Tibial artery (tissue), 4 donors: ENCODE data around the gene A1BG.
"Not testable (repeated sequence)": the region's sequence is repeated elsewhere in the genome, so short reads cannot be mapped to it uniquely, and the experiment has no call there.

Source experiments
- DNase-seq, 2 donors: peaks; one replicate each; pipeline ENCODE4 v3.0.0-alpha.2; 2019
- H3K27ac ChIP-seq, 2 donors: fragments of 200-600 bp; sonication (generic) in 1 of 2; 1 replicate in 1 of 2; 2 replicates in 1 of 2; pipeline ENCODE4 v1.5.1; 2018 to 2019; ENCODE audit warnings: mild to moderate bottlenecking in 1 of 2
- H3K27me3 ChIP-seq, 2 donors: fragments of 200-600 bp; sonication (generic) in 1 of 2; one replicate each; pipeline versions ENCODE4 v1.5.1 to v1.6.0; 2016 to 2019
- H3K36me3 ChIP-seq, 3 donors: fragments of 200-600 bp; sonication (generic) in 2 of 3; one replicate each; pipeline ENCODE4 v1.5.1; 2016 to 2019; ENCODE audit warnings: mild to moderate bottlenecking in 2 of 3
- H3K4me1 ChIP-seq, 4 donors: fragments of 200-600 bp; sonication (generic) in 2 of 4; 1 replicate in 3 of 4; 2 replicates in 1 of 4; pipeline ENCODE4 v1.5.1; 2016 to 2019
- H3K4me3 ChIP-seq, 2 donors: fragments of 200-600 bp; sonication (generic) in 1 of 2; 1 replicate in 1 of 2; 2 replicates in 1 of 2; pipeline ENCODE4 v1.5.1; 2018 to 2019; ENCODE audit warnings: mild to moderate bottlenecking in 2 of 2
- H3K9me3 ChIP-seq, 3 donors: fragments of 200-600 bp; sonication (generic) in 1 of 3; one replicate each; pipeline ENCODE4 v1.5.1; 2016 to 2019
- intact Hi-C: fragments of 100-400 bp; cut with DNase I; formaldehyde crosslinking; loops from one replicate; pipeline ENCODE4 v1.15.0; 2023; ENCODE audit warnings: low total_unique reads
- TF ChIP-seq, protein P1 (sequence below), 2 experiments: fragments of 200-600 bp in 1 of 2; fragments of 450-650 bp in 1 of 2; IDR thresholded peaks; one replicate each; pipeline ENCODE4 v1.5.1; 2017 to 2019; ENCODE audit warnings: antibody characterized with exemption in 2 of 2, mild to moderate bottlenecking in 1 of 2, moderate library complexity in 1 of 2

The A1BG gene

GRCh38 chr19:58382997-58383603 is 29.8 kb upstream of the A1BG start:
- Histone ChIP-seq H3K27me3 (no peaks in the 10 kb centered on the region), H3K4me1 (peaks cover 6 to 46% (median 41%) of the 10 kb centered on the region in 4 donors)
- no peak for DNase-seq

DNA sequence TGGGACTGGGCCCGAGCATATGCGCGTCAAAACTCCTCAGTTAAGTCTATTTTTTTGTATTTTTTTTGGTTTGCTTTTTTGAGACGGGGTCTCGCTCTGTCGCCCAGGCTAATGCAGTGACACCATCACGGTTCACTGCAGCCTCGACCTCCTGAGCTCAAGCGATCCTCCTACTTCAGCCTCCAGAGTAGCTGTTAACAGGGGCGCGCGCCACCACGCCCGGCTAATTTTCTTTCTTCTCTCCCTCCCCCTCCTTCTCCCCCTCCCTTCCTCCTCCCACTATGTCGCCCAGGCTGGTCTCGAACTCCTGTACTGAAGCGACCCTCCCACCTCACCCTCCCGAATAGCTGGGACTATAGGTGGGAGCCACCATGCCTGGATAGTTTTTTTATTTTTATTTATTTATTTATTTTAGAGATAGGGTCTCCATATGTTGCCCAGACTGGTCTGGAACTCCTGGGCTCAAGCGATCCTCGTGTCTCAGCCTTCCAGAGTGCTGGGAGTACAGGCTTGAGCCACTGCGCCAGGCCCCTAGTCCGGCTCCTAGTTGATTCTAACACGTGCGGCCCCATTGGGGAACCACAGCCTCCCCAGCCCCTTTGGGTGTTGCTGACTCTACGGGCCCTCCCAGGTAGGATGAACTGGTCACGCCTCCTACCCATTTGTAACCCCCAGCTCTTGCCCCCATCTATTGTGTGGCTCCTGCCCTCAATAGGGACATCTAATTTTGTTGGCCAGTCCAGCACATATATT is 28.3 kb upstream of the A1BG start:
- Histone ChIP-seq H3K4me1 (peaks cover 6 to 39% (median 34%) of the 10 kb centered on the region in 4 donors), H3K9me3 (no peaks in the 10 kb centered on the region), H3K36me3 (no peaks in the 10 kb centered on the region), H3K27ac (peak overlapping the region; percentile 87 to 95), H3K27me3 (no peaks in the 10 kb centered on the region), H3K4me3 (peak overlapping the region; percentile 66 to 90)
- DNase-seq = no peak
- intact Hi-C loops = loop anchor here (2.0 kb wide), 1 partner anchor 19 kb away; the partner anchor contains the start of gene ZNF497
- TF ChIP-seq, protein P1, sequence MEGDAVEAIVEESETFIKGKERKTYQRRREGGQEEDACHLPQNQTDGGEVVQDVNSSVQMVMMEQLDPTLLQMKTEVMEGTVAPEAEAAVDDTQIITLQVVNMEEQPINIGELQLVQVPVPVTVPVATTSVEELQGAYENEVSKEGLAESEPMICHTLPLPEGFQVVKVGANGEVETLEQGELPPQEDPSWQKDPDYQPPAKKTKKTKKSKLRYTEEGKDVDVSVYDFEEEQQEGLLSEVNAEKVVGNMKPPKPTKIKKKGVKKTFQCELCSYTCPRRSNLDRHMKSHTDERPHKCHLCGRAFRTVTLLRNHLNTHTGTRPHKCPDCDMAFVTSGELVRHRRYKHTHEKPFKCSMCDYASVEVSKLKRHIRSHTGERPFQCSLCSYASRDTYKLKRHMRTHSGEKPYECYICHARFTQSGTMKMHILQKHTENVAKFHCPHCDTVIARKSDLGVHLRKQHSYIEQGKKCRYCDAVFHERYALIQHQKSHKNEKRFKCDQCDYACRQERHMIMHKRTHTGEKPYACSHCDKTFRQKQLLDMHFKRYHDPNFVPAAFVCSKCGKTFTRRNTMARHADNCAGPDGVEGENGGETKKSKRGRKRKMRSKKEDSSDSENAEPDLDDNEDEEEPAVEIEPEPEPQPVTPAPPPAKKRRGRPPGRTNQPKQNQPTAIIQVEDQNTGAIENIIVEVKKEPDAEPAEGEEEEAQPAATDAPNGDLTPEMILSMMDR (IDR thresholded peaks at IDR 0.05) = no peak

More at GRCh38 chr19:58382997-58383603, 29.8 kb upstream of the A1BG start:
- intact Hi-C loops = no loop called here
- no peak overlapping the region for H3K4me3 ChIP-seq
- no peaks in the 10 kb centered on the region for H3K9me3 ChIP-seq
- no peak overlapping the region for H3K27ac ChIP-seq
- TF ChIP-seq, protein P1 (IDR thresholded peaks at IDR 0.05) = no peak
- peaks cover 0 to 2% (median 0%) of the 10 kb centered on the region in 3 donors for H3K36me3 ChIP-seq

DNA sequence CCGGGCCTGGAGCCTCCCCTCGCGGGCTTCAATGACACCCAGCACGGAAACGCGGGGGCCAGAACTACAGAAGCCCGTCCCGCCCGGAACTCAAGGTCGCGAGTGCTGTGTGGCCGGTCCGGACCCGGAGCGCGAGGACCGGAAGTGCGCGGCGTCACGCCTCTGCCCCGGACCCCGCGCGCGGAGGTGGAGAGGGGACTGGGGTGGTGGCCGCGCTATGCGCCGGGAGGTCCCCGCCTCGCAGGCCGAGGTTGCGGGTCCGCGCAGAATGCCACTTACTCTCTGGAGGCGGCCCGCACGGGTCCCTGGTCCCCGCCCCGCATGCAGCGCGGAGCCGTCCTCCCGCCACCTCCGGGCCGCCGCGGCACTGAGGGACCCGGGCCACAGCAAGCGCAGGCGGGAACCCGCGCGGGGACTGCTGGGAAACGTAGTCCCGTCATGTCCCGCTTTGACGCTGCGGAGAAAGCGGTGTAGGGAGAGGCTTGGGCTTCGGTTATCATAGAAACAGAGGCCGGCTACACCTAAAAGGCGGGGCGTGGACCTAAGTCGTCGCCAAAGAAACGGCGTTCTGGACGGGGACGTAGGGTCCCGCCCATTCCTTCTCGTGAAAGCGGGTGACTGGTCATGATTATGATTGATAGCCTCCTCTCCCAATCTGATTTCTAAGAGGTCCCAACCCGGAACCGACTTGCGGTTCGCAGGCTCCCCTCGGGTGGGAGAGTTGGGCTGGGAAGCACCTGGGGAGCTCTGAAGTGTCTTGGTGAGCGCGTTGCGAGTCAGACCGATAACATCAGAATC is 27.6 kb upstream of the A1BG start, which contains the start of gene ZNF837:
Gene ZNF837, minus strand, starts transcription at position 369 of the 798 bp plus-strand sequence. CDS start 11,698 bp downstream, outside the sequence.
- DNase-seq = peak; percentile 98 to 100
- Histone ChIP-seq H3K4me1 (peaks cover 6 to 33% (median 29%) of the 10 kb centered on the region in 4 donors), H3K27me3 (no peaks in the 10 kb centered on the region), H3K4me3 (peak within 1 kb of the TSS; percentile 66 to 90), H3K36me3 (no peaks in the 10 kb centered on the region), H3K27ac (peak within 1 kb of the TSS; percentile 87 to 95), H3K9me3 (no peaks in the 10 kb centered on the region)
- TF ChIP-seq, protein P1 (IDR thresholded peaks at IDR 0.05) = peak in 1 of 2 experiments; percentile 30
- intact Hi-C loops = loop anchor here (2.0 kb wide), 1 partner anchor 18 kb away; the partner anchor contains the start of gene ZNF497

- Histone ChIP-seq H3K4me1 (peaks cover 6 to 26% (median 22%) of the 10 kb centered on the region in 4 donors), H3K36me3 (no peaks in the 10 kb centered on the region), H3K27ac (peak overlapping the region; percentile 87 to 95), H3K27me3 (no peaks in the 10 kb centered on the region), H3K4me3 (peak overlapping the region; percentile 66 to 90), H3K9me3 (no peaks in the 10 kb centered on the region)
- intact Hi-C loops = loop anchor here (2.0 kb wide), 1 partner anchor 17 kb away; the partner anchor contains the start of gene ZNF497
- no peak for DNase-seq
- TF ChIP-seq, protein P1 (IDR thresholded peaks at IDR 0.05) = no peak
Measured at GRCh38 chr19:58380037-58380661, 26.9 kb upstream of the A1BG start.

GRCh38 chr19:58379246-58379645 is 26.0 kb upstream of the A1BG start:
- TF ChIP-seq, protein P1 (IDR thresholded peaks at IDR 0.05) = no peak
- H3K9me3 ChIP-seq = no peaks in the 10 kb centered on the region
- H3K36me3 ChIP-seq = no peaks in the 10 kb centered on the region
- H3K27ac ChIP-seq = no peak overlapping the region
- intact Hi-C loops = no loop called here
- no peak for DNase-seq
- H3K4me3 ChIP-seq = no peak overlapping the region
- H3K27me3 ChIP-seq = no peaks in the 10 kb centered on the region
- H3K4me1 ChIP-seq = peaks cover 6 to 26% (median 21%) of the 10 kb centered on the region in 4 donors

- peaks cover 6 to 17% (median 15%) of the 10 kb centered on the region in 4 donors for H3K4me1 ChIP-seq
- H3K36me3 ChIP-seq, H3K27ac ChIP-seq, H3K4me3 ChIP-seq, intact Hi-C loops, H3K9me3 ChIP-seq, H3K27me3 ChIP-seq, DNase-seq: not testable (repeated sequence)
Measured at GRCh38 chr19:58376724-58377123, 23.4 kb upstream of the A1BG start.
